ENCODE data around the gene ICE1. TPM values are rescaled to one million over a fixed set of nuclear protein-coding genes. Genes with fewer than 3 reads are reported as not detected.

Gene ICE1
- total and polyA plus RNA-seq, 9 of the 15 experiments (the other 6 are each of a cell fraction or from before 2014, with no cell fraction given), result 4.9 to 47.4 (median 28.2) TPM

GRCh38 chr5:5421961-5422818, at the start of gene ICE1 (continued):
- TF ChIP-seq CLOCK (CRISPR knock-in tag; IDR thresholded peaks at IDR 0.05; ENCODE audit: borderline replicate concordance), result no peak
- peak; percentile 49; the same call in 1 of the 2 replicates for TF ChIP-seq GABPA (tag; conservative IDR thresholded peaks at IDR 0.05; ENCODE audit: low read depth)
- TF ChIP-seq ZNF589 (CRISPR knock-in tag; IDR thresholded peaks at IDR 0.05; ENCODE audit: low read depth), result 0 out of 2 replicates have a peak, but pooled peaks have one; percentile 54
- TF ChIP-seq NR2F6 (CRISPR knock-in tag; IDR thresholded peaks at IDR 0.05), result peak; percentile 29; the same call in 1 of the 2 replicates
- peak; percentile 87 for TF ChIP-seq MYC (IDR thresholded peaks at IDR 0.05; ENCODE audit: low read depth, low read length)
- 0 out of 2 replicates have a peak, but pooled peaks have one; percentile 62 for TF ChIP-seq MYC (CRISPR knock-in tag; IDR thresholded peaks at IDR 0.05; ENCODE audit: borderline replicate concordance, low read depth)
- TF ChIP-seq ID3 (CRISPR knock-in tag; IDR thresholded peaks at IDR 0.05), result no peak
- TF ChIP-seq ID3 (tag; IDR thresholded peaks at IDR 0.05), result peak; percentile 95
- peak; percentile 89 for TF ChIP-seq HMGN3 (IDR thresholded peaks at IDR 0.05; ENCODE audit: borderline replicate concordance, extremely low read depth, insufficient read length, low read depth, low read length)
- peak; percentile 80 for TF ChIP-seq ZNF143 (CRISPR knock-in tag; IDR thresholded peaks at IDR 0.05)
- TF ChIP-seq SMARCC2 (IDR thresholded peaks at IDR 0.05; ENCODE audit: low read depth), result 0 out of 2 replicates have a peak, but pooled peaks have one; percentile 7
- peak; percentile 87 for TF ChIP-seq DIDO1 (tag; IDR thresholded peaks at IDR 0.05; ENCODE audit: low read depth)
- TF ChIP-seq BMI1 (IDR thresholded peaks at IDR 0.05; ENCODE audit: low read length), result no peak
- TF ChIP-seq ZNF668 (CRISPR knock-in tag; IDR thresholded peaks at IDR 0.05), result no peak
- TF ChIP-seq TAF1 (IDR thresholded peaks at IDR 0.05; ENCODE audit: control insufficient read depth, extremely low read depth, insufficient read depth, low read length, severe bottlenecking), result peak; percentile 44
- no peak for TF ChIP-seq ZNF280A (IDR thresholded peaks at IDR 0.05; ENCODE audit: low read depth, partially characterized antibody)
- TF ChIP-seq ZBTB8A (IDR thresholded peaks at IDR 0.05; ENCODE audit: partially characterized antibody), result no peak
- no peak for TF ChIP-seq NFYB (IDR thresholded peaks at IDR 0.05; ENCODE audit: extremely low read depth, insufficient read length)
- TF ChIP-seq FOXA1 (IDR thresholded peaks at IDR 0.05; ENCODE audit: borderline replicate concordance), result no peak
- TF ChIP-seq NFIC (IDR thresholded peaks at IDR 0.05), result peak; percentile 49; the same call in 1 of the 2 replicates
- no peak for TF ChIP-seq ADNP (tag; IDR thresholded peaks at IDR 0.05)

All from K562 (cell line).